A549 treated with RU486 at 1 μM for 4 hours (cell line): ENCODE results near the gene ABHD12. TPM values are rescaled to one million over a fixed set of nuclear protein-coding genes. Genes with fewer than 3 reads are reported as not detected.

Source experiments
- total RNA-seq: library from RNA; stranded (reverse); fragments of 200-300 nt; extraction: Qiagen RNA extraction; gene quantifications from 5 replicates; pipeline ENCODE4 v1.2.3, GENCODE V29; 2022; ENCODE audit warnings: low read depth

Gene ABHD12
- total RNA-seq = 76.5 to 112 TPM (median 100 TPM) in 5 replicates

GRCh38 chr20:25390538-25391528 is at the start of gene ABHD12:
Gene ABHD12, minus strand, starts transcription at chr20:25390835. Its CDS starts 132 bp downstream, at chr20:25390703.

DNA sequence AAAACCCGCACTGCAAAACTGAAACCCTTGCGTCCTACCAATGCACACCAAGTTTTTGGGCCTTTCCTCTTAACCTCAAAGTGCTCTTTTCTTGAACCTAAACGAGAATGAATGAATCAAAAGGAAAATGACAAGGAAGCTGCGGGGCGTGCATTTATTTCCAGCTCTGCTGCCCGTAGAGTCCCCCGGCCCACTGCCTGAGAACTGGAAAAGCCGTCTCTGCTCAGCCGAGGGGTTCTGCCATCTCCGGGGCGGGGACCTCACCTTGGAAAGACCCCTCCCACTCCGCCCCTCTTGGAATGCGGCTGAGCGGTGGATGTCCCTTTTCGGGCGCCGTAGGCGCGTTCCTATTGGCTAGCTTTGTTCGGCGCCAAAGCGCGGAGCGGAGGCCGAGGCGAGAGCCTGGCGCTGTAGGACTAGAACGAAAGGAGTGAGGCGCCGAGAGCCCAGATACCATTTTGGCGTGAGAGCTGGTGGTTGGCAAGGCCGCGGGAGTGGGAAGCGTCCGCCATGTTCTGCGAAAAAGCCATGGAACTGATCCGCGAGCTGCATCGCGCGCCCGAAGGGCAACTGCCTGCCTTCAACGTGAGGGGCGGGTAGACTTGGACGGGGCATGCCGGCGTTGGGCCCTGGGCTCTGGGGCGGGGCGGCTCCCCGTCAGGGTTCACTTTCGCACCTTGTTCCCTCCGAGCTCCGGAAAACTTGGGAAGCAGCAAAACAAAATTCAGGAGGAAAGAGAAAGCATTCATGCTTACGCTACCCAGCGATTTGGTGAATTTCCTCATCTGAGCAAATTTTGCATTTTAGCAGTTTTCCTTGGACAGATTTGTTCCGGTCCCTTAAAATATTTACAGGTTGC is 16.9 kb upstream of the ABHD12 start, which contains the start of gene GINS1:
TSS of gene GINS1 (plus strand) at position 363 of the 859 bp plus-strand sequence. CDS start at position 511, 148 bp downstream.

Other genes starting within 250 kb of the ABHD12 start
- 87.8 to 113 TPM (median 104 TPM) in 5 replicates for gene ENTPD6, start 195.1 kb downstream of the ABHD12 start, total RNA-seq
- gene PYGB, start 142.8 kb downstream of the ABHD12 start, total RNA-seq = 117 to 152 TPM (median 141 TPM) in 5 replicates
- 21.7 to 35.7 TPM (median 34.4 TPM) in 5 replicates for gene GINS1, start 16.8 kb upstream of the ABHD12 start, total RNA-seq
- 13.6 to 15.7 TPM (median 15.2 TPM) in 5 replicates for gene NINL, start 194.7 kb upstream of the ABHD12 start, total RNA-seq
- gene NANP, start 233.2 kb upstream of the ABHD12 start, total RNA-seq = 4.7 to 8.6 TPM (median 8.5 TPM) in 5 replicates